Cardiac septum (tissue), 1 donor: Measurements from ENCODE around the gene PRODH2. TPM values are rescaled to one million over a fixed set of nuclear protein-coding genes. Genes with fewer than 3 reads are reported as not detected.
"Not testable (repeated sequence)": the region's sequence is repeated elsewhere in the genome, so short reads cannot be mapped to it uniquely, and the experiment has no call there.

Experiments
- DNase-seq: peaks from one replicate; pipeline ENCODE4 v3.0.0-alpha.2; 2020; ENCODE audit warnings: low spot score
- intact Hi-C: fragments of 100-400 bp; cut with DNase I; formaldehyde crosslinking; loops from one replicate; pipeline ENCODE4 v1.14.0; 2022
- total RNA-seq: library from RNA; stranded (reverse); fragmentation: NEBNext Ultra II Directional; extraction: Animal tissue kit (Norgen Biotek cat#: 25700); gene quantifications from one replicate; pipeline ENCODE4 v1.2.1, GENCODE V29; 2021
- donor health status: DM: no; HTN: no; CAD: no.

The PRODH2 gene
- total RNA-seq, 1 donor from 2014 or later = not detected

DNA sequence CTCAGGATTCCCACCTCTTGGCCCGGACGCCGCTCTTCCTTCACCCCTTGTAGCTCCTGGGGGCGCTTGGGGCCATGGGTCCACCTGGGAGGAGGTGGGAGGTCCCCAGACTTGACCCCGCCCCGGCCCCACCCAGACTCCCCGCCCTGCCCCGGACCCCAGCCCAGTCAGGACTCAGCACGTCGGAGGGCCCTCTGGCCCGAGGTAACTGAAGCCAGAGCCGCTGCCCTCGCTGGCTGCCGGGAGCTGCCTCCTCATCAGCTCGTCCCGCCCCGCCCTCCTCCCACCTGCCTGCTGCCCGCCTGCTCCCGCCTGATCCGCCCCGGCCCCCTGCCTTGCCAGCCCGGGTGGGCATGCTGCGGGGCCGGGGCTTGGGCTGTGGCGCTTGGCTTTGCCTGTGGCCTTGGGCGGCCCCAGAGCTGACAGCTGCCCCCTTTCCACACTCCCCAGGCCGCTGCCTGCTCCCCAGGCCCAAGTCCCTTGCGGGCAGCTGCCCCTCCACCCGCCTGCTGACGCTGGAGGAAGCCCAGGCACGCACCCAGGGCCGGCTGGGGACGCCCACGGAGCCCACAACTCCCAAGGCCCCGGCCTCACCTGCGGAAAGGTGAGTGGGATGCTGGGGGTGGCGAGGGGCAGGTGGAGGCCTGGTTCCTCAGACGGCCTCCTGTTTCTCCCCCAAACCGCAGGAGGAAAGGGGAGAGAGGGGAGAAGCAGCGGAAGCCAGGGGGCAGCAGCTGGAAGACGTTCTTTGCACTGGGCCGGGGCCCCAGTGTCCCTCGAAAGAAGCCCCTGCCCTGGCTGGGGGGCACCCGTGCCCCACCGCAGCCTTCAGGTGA, 27.9 kb downstream of the PRODH2 start:
- intact Hi-C loops = no loop called here
- no peak for DNase-seq

DNA sequence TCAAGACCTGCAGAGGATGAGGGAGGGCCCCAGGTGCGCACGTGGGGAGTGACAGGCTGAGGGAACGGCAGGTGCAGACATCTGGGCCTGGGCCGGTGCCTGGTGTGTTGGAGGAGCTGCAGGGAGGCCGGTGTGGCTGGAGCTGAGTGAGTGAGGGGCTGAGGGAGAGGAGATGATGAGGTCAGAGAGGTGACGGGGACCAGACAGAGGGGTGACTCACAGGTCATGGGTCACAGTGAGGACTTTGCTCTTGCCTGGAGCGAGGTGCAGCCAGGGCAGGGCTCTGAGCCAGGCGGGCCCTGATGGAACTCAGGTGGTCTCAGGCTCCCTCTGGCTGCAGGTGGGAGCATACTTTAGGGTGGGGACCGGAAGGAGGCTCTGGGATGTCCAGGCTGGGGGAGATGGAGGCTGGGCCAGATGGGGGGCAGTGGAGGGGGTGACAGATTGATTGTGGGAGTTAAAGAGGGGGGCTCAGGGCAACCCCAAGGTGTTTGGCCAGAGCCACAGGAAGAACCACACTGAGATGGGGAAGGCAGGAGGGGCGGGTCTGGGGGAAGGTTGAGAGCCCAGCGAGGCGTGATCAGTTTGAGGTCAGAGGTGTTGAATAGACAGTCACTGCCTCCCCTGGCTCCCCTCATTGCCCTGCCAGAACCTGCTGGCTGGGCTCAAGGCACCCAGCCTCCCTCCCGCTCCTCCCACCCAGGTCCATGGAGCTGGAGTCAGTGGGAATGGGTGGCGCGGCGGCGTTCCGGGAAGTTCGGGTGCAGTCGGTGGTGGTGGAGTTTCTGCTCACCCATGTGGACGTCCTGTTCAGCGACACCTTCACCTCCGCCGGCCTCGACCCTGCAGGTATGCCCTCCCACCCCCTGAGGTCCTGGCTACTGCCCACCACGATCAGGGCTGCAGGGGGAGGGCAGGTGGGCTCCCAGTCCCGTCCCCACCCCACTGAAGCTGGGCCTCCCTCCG, 28.9 kb downstream of the PRODH2 start:
- no peak for DNase-seq
- intact Hi-C loops = no loop called here

DNA sequence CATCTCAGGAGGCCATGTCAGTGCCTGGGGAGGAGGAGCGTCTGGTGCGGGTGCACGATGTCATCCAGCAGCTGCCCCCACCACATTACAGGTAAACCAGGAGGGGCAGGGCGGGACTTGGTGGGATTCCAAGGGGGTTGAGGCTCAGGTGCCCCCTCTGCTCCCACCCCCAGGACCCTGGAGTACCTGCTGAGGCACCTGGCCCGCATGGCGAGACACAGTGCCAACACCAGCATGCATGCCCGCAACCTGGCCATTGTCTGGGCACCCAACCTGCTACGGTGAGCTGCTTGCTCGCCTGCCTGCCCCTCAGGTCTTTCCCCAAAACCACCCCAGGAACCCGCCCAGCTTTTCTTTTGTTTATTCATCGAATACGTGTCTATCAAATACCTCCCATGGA, 30.1 kb downstream of the PRODH2 start:
- intact Hi-C loops = no loop called here
- DNase-seq = no peak

DNA sequence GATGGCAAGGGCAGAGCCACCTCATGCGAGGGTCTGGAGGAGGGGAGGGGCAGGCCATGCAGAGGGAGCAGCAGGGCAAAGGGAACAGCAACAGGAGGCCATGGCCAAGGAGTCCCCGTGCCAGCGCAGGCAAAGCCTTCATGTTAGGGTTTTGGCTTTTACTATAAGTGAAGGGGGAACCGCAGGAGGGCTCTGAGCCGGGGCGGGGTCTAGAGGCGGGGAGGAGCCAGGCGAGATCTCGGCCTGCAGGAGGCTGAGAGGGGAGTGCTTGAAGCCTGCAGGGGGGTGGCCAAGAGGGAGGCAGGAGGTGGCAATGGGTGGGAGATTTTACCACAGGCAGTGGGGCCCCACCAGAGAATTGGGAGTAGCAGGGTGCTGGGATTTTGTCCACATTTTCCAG, 31.0 kb downstream of the PRODH2 start:
- intact Hi-C loops = no loop called here
- no peak for DNase-seq

DNA sequence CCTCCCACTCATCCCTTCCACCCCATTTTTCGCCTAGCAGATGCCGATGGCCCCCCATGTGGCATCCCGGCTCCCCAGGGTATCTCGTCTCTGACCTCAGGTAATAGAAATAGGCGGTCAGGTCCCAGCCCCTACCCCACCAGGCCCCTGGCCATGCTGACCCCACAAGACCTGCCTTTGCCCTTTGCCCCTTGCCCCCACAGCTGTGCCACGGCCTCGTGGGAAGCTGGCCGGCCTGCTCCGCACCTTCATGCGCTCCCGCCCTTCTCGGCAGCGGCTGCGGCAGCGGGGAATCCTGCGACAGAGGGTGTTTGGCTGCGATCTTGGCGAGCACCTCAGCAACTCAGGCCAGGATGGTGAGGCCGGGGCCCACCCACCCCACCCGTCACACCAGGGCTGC, 31.9 kb downstream of the PRODH2 start:
- intact Hi-C loops = no loop called here
- DNase-seq = no peak

DNA sequence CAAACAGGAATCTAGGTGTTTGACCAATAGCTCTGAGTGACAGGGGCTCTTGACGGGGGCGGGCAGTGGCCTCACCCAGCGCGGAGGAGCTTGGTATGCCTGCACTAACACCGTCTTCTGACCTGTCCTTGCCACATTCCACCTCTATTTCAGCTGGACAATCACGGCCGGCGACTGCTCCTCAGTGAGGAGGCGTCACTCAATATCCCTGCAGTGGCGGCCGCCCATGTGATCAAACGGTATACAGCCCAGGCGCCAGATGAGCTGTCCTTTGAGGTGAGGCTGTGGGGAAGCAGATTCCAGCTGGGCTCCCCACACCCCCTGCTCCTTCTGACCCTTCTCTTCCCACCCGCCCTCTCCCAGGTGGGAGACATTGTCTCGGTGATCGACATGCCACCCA, 32.6 kb downstream of the PRODH2 start:
- intact Hi-C loops = no loop called here
- DNase-seq = no peak

DNA sequence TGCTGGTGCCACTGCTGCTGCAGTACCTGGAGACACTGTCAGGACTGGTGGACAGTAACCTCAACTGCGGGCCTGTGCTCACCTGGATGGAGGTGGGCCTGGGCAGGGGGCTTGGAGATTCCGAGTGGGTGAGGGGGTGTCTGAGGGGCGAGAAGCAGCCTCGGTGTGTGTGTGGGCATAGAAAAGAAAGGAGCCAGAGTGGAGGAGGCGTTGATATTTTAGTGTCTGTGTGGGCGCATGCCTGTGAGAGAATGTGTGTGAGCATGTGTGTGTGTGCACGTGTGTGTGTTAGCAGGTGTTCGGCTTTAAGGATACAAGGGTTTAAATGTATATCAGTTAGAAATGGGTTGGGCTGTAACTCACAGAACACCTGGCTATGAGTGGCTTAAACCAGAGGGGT, 33.6 kb downstream of the PRODH2 start:
- intact Hi-C loops = loop anchor here (10.0 kb wide), 1 partner anchor 86 kb away; the partner anchor contains the start of gene APLP1
- DNase-seq = no peak

DNA sequence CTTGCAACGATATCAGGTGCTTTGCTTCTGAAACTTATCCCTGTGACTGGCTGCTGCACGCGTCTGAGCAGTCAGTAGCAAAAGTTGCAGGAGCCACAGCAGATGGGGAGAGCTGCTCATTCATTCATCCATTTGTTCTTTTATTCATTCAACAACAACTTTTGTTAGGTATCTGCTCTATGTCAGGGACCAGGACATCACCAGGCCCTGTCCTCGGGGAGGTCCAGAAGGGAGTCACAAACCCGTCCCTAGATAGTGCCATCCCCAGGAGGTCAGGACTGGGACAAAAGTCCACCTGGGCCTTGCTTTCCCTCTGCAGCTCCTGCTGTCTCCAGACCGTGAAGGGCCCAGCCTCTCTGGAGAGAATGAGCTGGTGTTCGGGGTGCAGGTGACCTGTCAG, 34.7 kb downstream of the PRODH2 start:
- intact Hi-C loops = loop anchor here (10.0 kb wide), 1 partner anchor 87 kb away; the partner anchor contains the start of gene APLP1
- DNase-seq = no peak

DNA sequence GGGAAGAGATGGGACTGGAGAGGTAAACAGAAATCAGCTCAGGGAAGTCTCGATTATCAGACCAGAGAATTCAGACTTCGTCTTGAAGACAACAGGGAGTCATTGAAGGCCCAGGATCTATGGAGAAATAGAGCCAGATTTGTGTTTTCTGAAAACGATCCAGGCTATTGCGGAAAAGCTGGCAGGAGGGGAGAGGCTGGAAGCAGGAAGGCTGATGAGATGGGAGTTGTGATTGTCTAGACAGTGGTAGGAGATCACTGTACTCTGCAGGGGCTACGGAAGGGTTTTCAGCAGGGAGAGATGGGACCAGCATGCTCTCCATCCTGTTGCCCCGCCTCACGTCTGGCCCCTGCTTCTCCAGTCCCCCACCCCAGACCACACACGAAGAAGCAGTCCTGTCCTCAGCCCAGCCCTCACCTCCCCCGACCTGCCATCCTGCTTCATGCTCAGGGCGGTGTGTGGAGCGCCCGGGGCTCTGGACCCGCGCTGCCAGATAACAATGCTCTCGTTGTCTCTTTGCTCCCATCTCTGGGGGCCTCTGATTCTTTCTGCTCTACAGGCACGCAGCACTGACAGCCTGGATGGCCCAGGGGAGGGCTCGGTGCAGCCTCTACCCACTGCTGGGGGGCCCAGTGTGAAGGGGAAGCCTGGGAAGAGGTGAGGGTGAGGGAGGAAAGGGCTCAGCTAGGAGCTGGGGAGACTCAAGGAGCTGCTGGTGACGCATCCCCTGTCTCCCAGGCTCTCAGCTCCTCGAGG, 35.4 kb downstream of the PRODH2 start:
- intact Hi-C loops = loop anchor here (10.0 kb wide), 1 partner anchor 88 kb away; the partner anchor contains the start of gene APLP1
- no peak for DNase-seq

DNA sequence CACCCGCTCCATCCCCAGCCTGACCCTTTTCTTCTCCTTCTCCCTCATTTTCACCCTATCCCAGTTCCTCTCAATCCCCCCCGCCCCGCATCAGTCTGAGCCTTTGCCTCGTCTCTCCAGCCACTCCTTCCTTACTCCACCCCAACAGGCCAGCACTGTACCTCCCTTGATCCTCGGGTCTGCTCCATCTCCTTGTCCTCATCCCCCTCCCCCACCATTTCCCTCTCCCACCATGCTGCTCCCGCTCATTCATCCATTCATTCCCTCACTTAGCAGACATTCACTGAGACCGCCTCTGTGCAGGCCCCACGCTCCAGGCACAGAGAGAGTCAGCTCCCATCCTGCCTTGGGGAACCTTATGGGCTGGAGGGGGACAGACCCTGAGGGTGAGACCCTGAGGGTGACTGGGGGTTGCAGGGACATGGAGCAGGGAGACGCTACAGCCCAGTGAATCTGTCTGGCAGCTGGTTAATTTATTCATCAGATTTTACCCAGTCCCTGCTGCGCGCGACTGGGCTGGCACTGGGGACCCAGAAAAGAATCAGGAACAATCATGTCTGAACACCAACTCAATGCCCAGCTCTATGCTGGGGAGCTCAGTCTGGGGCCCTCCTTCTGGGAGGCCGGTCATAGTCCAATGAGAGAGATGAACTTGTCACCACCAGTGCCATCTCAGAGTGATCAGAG, 36.4 kb downstream of the PRODH2 start:
- intact Hi-C loops = loop anchor here (10.0 kb wide), 1 partner anchor 89 kb away; the partner anchor contains the start of gene APLP1
- no peak for DNase-seq

DNA sequence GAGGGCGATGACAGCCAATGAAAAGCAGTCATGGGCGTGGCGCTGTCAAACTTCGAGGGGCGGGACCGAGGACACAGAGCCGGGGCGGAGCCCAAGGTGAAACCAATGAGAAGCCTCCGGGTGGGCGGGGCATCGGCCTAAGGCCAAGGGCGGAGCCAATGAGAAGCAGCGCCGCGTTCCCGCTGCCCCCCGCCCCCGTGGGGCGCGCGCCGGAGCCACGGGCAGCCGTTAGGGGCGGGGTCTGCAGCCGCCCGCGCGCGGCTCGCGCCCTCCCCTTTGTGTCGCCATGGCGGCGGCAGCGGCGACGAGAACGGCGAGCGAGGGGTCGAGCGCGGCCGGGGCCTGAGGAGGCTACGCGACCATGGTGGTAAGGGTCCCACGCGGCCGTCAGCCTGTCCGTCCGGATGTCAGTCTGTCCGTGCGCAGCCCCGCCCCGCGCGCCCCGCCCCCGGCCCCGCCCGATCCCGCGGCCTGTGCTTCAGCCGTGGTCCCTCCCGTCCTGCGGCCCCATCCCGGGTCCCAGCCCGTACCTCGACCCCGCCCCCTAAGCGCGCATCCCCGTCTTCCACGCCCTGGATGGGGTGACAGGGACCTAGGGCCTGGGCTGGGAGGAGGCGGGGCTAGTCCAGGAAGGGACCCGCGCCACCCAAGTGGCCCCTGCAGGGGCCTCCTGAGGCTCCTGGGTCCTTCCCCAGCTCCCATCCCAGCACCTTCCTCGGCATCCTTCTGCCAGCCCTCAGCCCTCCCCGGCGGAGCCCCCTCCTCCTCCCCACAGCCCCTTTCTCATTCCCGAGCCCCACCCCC, 37.1 kb downstream of the PRODH2 start, which contains the start of gene ARHGAP33:
Gene ARHGAP33 (plus strand): TSS at position 267 of the 804 bp plus-strand sequence. CDS start 95 bp downstream, at position 362.
- peak; percentile 99 for DNase-seq
- intact Hi-C loops = loop anchor here (10.0 kb wide), 1 partner anchor 89 kb away; the partner anchor contains the start of gene APLP1

DNA sequence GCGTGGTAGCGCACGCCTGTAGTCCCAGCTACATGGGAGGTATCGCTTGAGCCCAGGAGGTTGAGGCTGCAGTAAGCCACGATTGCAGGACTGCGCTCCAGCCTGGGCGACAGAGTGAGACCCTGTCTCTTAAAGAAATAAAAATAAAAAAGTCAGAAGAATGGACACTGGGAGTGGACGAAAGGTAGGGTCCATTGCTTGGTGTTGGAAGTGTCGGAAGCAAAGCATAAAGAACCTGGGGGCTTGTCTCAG, 37.7 kb downstream of the PRODH2 start:
- DNase-seq = no peak
- intact Hi-C loops = loop anchor here (10.0 kb wide), 1 partner anchor 90 kb away; the partner anchor contains the start of gene APLP1

DNA sequence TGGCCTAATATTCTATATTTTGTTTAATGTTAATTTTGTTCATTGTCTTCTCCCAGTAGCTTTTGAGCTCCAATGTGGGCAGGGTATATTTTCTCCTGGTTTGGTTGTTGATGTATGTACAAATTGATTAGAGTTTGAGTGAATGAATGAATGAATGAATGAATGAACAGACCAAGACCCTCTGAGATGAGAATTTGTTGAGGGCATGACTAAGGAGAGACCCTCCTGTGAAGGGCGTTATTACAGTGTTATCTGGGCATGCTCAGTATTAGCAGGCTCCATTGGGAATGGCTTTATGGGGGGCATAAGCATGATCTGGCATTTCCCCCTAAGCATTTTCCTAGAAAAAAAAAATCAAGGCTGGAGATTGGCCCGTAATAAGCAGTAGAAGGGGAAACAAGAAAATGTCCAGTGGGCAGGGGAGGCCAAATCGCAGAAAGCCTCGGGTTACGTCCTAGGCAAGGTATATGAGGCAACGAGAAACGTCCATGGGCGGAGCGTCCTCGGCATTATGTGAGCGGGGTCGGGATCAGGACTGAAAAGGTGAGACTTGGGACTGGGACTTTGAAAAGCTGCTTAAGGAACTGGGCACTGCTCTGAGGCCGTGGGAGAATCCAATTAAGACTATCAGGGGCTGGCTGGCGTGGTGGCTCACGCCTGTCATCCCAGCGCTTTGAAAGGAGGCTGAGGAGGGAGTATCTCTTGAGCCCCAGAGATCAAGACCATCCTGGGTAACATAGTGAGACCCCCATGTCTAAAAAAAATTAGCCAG, 38.2 kb downstream of the PRODH2 start:
- no peak for DNase-seq
- intact Hi-C loops = loop anchor here (10.0 kb wide), 1 partner anchor 90 kb away; the partner anchor contains the start of gene APLP1

DNA sequence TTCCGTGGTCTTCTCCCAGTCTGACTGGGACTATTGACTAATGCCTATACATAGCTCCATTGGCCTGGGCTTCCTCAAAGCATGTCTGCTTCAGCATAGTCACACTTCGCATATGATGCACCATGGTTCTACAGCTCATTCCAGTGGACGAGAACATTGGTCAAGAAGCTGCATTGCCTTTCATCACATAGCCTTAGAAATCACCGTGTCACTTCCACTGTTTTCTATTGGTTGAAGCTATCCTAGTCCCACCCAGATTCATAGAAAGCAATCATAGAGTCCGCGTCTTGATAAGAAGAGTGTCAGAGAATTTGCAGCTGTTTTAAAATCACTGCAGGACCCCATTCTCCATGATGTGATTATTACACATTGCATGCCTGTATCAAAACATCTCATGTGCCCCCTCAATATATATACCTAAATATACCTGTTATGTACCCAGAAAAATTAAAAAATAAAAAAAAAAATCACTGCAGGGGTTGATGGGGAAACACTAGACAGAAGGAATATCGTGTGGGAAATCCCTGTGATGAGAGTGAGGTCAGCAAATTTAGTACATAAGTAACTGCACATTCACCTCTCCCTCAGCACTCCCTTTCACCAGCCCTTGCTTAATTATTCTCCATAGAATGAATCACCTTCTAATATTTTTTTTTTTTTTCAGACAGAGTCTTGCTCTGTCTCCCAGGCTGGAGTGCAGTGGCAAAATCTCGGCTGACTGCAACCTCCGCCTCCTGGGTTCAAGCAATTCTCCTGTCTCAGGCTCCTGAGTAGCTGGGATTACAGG, 39.4 kb downstream of the PRODH2 start:
- intact Hi-C loops = loop anchor here (10.0 kb wide), 1 partner anchor 92 kb away; the partner anchor contains the start of gene APLP1

DNA sequence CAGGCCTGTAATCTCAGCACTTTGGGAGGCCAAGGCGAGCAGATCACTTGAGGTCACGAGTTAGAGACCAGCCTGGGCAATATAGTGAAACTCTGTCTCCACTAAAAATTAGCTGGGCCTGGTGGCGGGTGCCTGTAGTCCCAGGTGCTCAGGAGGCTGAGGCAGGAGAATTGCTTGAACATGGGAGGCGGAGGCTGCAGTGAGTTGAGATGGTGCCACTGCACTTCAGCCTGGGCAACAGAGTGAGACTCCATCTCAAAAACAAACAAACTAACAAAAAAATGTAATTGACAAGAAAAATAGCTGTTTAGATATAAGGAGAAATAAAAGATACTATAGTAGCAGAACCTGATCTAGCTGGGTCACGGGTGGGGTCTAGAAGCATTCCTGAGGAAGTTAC, 40.3 kb downstream of the PRODH2 start:
- intact Hi-C loops = loop anchor here (10.0 kb wide), 1 partner anchor 92 kb away; the partner anchor contains the start of gene APLP1
- not testable (repeated sequence) for DNase-seq

More for the DNA sequence above, 39.4 kb downstream of the PRODH2 start:
- no peak for DNase-seq

DNA sequence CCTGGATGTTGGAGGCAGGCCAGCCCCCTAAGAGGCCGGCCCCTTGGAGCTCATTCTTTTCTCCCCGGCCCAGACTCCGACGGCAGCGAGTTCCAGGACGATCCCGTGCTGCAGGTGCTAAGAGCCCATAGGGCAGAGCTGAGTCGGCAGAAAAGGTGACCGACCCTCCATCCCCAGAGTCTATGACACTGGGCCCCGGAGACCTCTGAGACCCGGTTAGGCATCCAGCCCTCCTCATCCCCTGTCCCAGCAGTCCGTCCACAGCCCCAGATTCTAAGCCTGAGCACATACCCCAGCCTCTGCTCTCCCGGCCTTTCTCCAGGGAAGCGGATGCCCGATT, 44.6 kb downstream of the PRODH2 start:
- intact Hi-C loops = no loop called here
- no peak for DNase-seq
